ENCODE data around the gene MNT. TPM values are rescaled to one million over a fixed set of nuclear protein-coding genes. Genes with fewer than 3 reads are reported as not detected.

MNT gene
- total and polyA plus RNA-seq, 4 donors = 10.2 to 47.0 (median 14.8) TPM

DNA sequence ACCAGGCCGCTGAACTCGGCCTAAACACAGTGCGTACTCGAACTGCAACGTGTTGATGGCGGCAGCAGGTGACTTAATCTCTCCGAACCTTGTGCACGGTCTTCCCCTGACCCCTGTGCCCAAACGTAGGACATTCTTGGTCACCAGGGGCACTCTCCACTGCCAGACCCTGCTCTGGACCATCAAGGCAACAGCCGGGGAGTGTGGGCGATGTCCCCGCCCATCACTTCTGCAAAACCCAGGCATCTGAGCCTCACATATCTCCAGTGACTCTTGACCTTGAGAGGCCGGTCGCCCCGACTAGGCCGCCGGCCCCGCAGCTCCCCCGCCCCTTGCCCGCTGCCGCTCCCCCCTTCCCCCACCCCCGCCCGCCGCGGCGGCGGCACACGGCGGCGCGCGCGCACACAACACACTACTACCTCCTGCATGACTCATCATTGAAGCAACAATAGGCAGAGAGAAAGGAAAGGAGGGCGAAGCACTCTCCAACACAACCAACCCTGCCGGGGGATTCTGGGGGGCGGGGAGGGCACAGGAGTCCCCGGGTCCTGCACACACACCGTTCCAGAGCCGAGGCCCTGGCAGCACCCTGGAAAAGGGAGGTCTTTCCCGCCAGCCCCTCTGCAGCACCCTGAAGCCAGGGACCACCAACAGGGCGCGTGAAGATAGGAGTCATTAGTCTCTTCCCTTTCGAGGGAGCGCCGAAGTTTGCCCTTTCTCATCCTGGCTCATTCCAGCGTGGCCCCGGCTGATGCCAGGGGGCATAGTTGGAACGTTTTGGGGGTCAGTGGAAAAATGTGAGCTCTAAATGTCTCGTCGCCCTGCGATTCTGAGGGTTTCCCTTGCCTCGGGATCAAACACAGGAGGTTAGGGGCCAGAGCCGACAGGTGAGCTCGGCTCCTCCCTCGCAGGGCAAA lies 1.9 kb downstream of the MNT start:
- 13 to 16% methylated on average over 43 to 55 of the region's 55 CpGs for WGBS, 2 donors
- Histone ChIP-seq H3K27ac (ENCODE audit: low read depth in 1 of 2, low read length in 1 of 2) (peak overlapping the region; percentile 96 to 99), H3K9me3 (ENCODE audit: control insufficient read depth in 4 of 4, insufficient read depth in 3 of 4, low read length in 3 of 4) (no peaks in the 10 kb centered on the region), H3K4me3 (peak overlapping the region; percentile 25), H3K27me3 (ENCODE audit: control insufficient read depth in 3 of 3, insufficient read depth in 3 of 3, low read length in 2 of 3) (no peaks in the 10 kb centered on the region), H3K9ac (ENCODE audit: insufficient read depth in 1 of 2, low read length in 2 of 2) (peak overlapping the region; percentile 49 to 92), H3K4me1 (ENCODE audit: control insufficient read depth in 5 of 5, insufficient read depth in 5 of 5, low read length in 5 of 5) (peaks cover 19 to 54% (median 36%) of the 10 kb centered on the region in 5 donors), H3K36me3 (ENCODE audit: control insufficient read depth in 4 of 4, insufficient read depth in 4 of 4, low read length in 4 of 4) (no peaks in the 10 kb centered on the region)
- no peak for ATAC-seq (ENCODE audit: insufficient read depth, low FRiP score)
- TF ChIP-seq, protein P1, sequence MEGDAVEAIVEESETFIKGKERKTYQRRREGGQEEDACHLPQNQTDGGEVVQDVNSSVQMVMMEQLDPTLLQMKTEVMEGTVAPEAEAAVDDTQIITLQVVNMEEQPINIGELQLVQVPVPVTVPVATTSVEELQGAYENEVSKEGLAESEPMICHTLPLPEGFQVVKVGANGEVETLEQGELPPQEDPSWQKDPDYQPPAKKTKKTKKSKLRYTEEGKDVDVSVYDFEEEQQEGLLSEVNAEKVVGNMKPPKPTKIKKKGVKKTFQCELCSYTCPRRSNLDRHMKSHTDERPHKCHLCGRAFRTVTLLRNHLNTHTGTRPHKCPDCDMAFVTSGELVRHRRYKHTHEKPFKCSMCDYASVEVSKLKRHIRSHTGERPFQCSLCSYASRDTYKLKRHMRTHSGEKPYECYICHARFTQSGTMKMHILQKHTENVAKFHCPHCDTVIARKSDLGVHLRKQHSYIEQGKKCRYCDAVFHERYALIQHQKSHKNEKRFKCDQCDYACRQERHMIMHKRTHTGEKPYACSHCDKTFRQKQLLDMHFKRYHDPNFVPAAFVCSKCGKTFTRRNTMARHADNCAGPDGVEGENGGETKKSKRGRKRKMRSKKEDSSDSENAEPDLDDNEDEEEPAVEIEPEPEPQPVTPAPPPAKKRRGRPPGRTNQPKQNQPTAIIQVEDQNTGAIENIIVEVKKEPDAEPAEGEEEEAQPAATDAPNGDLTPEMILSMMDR (IDR thresholded peaks at IDR 0.05; ENCODE audit: control extremely low read depth, extremely low read depth) = no peak
- peak; percentile 58 to 66 (median 61) for DNase-seq

DNA sequence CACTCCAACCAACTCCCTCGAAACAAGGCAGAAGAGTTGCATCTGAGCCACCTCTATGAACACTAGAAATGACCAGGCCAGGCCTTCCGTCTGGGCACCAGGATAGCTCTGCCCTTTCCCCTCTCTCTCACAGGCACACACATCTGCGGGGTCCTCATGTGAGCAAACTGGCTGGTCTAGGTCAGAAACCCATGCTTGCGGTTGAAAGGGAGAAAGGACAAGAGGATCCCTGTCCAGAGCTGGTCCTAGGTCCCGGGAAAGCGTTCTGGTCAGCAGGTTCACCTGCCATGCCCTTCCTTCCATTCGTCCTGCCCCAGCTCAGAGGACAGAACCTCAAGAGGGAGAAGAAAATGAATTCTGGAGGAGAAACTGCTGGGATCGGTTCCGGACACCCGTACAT lies 2.7 kb downstream of the MNT start:
- DNase-seq (no peak), ATAC-seq (ENCODE audit: insufficient read depth, low FRiP score) (no peak)
- Histone ChIP-seq H3K36me3 (ENCODE audit: control insufficient read depth in 4 of 4, insufficient read depth in 4 of 4, low read length in 4 of 4) (no peaks in the 10 kb centered on the region), H3K27ac (ENCODE audit: low read depth in 1 of 2, low read length in 1 of 2) (peak overlapping the region; percentile 96 to 97), H3K9me3 (ENCODE audit: control insufficient read depth in 4 of 4, insufficient read depth in 3 of 4, low read length in 3 of 4) (no peaks in the 10 kb centered on the region), H3K27me3 (ENCODE audit: control insufficient read depth in 3 of 3, insufficient read depth in 3 of 3, low read length in 2 of 3) (no peaks in the 10 kb centered on the region), H3K4me1 (ENCODE audit: control insufficient read depth in 5 of 5, insufficient read depth in 5 of 5, low read length in 5 of 5) (peaks cover 19 to 54% (median 36%) of the 10 kb centered on the region in 5 donors), H3K9ac (ENCODE audit: insufficient read depth in 1 of 2, low read length in 2 of 2) (peak overlapping the region in 1 of 2 donors; percentile 55), H3K4me3 (no peak overlapping the region)
- TF ChIP-seq, protein P1 (IDR thresholded peaks at IDR 0.05; ENCODE audit: control extremely low read depth, extremely low read depth) = no peak
- WGBS, 2 donors = 80 to 83% methylated on average over 10 of the region's 10 CpGs

DNA sequence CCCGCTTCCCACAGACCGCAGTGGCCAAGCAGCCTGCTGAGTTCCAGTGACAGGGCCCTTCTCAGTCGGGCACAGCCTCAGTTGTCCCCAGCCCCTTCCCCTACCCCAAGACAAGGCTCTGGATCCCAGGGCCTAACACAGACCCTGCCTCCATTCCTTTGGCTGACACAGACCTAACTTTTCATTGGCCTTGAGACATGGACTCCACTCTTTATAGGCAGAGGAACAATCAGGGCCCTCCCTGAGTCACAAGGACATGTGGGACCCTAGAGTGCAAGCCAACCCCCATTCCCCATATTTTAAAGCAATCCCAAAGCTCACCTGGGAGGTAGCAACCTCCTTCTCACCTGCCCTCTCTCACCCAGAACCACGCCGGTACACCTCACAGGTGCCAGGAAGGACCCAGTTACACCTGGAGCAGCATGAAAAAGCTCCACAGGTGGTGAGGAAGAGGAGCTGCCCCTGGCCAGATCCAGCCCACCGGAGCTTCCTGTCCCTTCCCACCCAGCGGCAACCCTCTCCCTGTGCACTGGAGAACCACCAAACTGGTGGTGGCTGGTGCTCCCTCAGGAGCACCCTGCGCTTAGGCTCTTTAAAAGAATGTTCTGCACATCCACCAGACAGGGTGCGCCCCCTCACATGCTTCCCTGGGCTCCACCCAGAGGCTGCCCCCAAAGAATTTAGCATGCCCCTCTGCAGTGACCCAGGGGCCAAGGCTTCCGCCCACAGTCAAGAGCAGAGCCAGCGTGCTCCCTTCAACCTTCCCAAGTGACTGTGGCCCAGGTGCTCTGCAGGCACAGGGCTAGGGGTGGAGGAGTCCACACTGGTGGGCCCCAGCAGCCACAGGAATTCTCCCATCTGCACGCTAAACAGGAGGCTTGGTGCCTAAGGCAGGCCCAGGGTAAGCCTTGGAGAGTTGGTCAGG lies 3.4 kb downstream of the MNT start:
- Histone ChIP-seq H3K4me1 (ENCODE audit: control insufficient read depth in 5 of 5, insufficient read depth in 5 of 5, low read length in 5 of 5) (peaks cover 19 to 52% (median 36%) of the 10 kb centered on the region in 5 donors), H3K36me3 (ENCODE audit: control insufficient read depth in 4 of 4, insufficient read depth in 4 of 4, low read length in 4 of 4) (no peaks in the 10 kb centered on the region), H3K4me3 (no peak overlapping the region), H3K27me3 (ENCODE audit: control insufficient read depth in 3 of 3, insufficient read depth in 3 of 3, low read length in 2 of 3) (no peaks in the 10 kb centered on the region), H3K27ac (ENCODE audit: low read depth in 1 of 2, low read length in 1 of 2) (peak overlapping the region; percentile 96 to 97), H3K9me3 (ENCODE audit: control insufficient read depth in 4 of 4, insufficient read depth in 3 of 4, low read length in 3 of 4) (no peaks in the 10 kb centered on the region), H3K9ac (ENCODE audit: insufficient read depth in 1 of 2, low read length in 2 of 2) (peak overlapping the region in 1 of 2 donors; percentile 55)
- WGBS, 2 donors = 67 to 68% methylated on average over 12 of the region's 12 CpGs
- TF ChIP-seq, protein P1 (IDR thresholded peaks at IDR 0.05; ENCODE audit: control extremely low read depth, extremely low read depth) = no peak
- ATAC-seq (ENCODE audit: insufficient read depth, low FRiP score) (no peak), DNase-seq (no peak)

Measured in lung (tissue), 12 donors.